Panc1 (cell line): ENCODE data around the gene CYP26B1. TPM values are rescaled to one million over a fixed set of nuclear protein-coding genes. Genes with fewer than 3 reads are reported as not detected.

Experiments used
- ATAC-seq: fragments of 200-7000 bp; cut with Tn5 transposase; 2 replicates; pipeline ENCODE4 v1.9.1; 2020; ENCODE audit warnings: mild to moderate bottlenecking, moderate library complexity
- BruUV-seq: library from RNA; stranded (reverse); fragments of 400-500 nt; replicated peaks from 2 replicates; lab custom pipeline; 2021; lab: Mats Ljungman, UMichigan
- CTCF ChIA-PET: fragments of 300-600 bp; sonication (Branson Sonifier 250); formaldehyde crosslinking; loops from one replicate; lab custom pipeline; 2022; ENCODE audit warnings: antibody characterized with exemption; lab: Charles Lee
- POLR2A ChIA-PET: fragments of 300-600 bp; sonication (Branson Sonifier 250); formaldehyde crosslinking; loops from one replicate; lab custom pipeline; 2022; ENCODE audit warnings: antibody characterized with exemption; lab: Charles Lee
- DNase-seq: peaks from one replicate; pipeline ENCODE4 v3.0.0-alpha.2; 2010; ENCODE audit warnings: low read depth, low spot score
- H3K27ac ChIP-seq: 2 replicates; pipeline ENCODE4 v1.5.1; 2011; ENCODE audit warnings: mild to moderate bottlenecking, low read length, inconsistent platforms
- H3K27me3 ChIP-seq: fragments of 200-500 bp; sonication (Bioruptor generic); 2 replicates; pipeline ENCODE4 v1.6.0; 2014; ENCODE audit warnings: low read length, inconsistent platforms; ENCODE audit not compliant: control insufficient read depth, insufficient read depth
- H3K36me3 ChIP-seq: fragments of 200-500 bp; sonication (Bioruptor generic); 2 replicates; pipeline ENCODE4 v1.5.1; 2014; ENCODE audit warnings: inconsistent platforms, mild to moderate bottlenecking, low read length, moderate library complexity; ENCODE audit not compliant: control insufficient read depth, insufficient read depth
- H3K4me1 ChIP-seq: 2 replicates; pipeline ENCODE4 v1.5.1; 2011; ENCODE audit warnings: inconsistent platforms, mild to moderate bottlenecking, low read length, moderate library complexity; ENCODE audit not compliant: control insufficient read depth, insufficient read depth
- H3K4me3 ChIP-seq, 2 experiments: 2 replicates each; pipeline ENCODE4 v1.5.1; 2011 to 2012; ENCODE audit warnings: low read depth in 2 of 2, low read length in 2 of 2, mild to moderate bottlenecking in 2 of 2, inconsistent platforms in 1 of 2, moderate library complexity in 1 of 2
- H3K9me3 ChIP-seq: fragments of 200-500 bp; sonication (Bioruptor generic); 2 replicates; pipeline ENCODE4 v1.5.1; 2014; ENCODE audit warnings: low read depth, mild to moderate bottlenecking, inconsistent platforms, low read length, moderate library complexity; ENCODE audit not compliant: control insufficient read depth, insufficient read depth
- CTCF ChIP-seq: fragments of 450-650 bp; IDR thresholded peaks from 2 replicates; pipeline ENCODE4 v1.5.1; 2017; ENCODE audit warnings: mild to moderate bottlenecking
- POLR2AphosphoS5 ChIP-seq: IDR thresholded peaks from 2 replicates; pipeline ENCODE4 v1.6.1; 2012; ENCODE audit warnings: mild to moderate bottlenecking, low read depth, low read length, moderate library complexity
- REST ChIP-seq, 2 experiments: IDR thresholded peaks; 2 replicates each; pipeline ENCODE4 v1.6.1; 2011 to 2012; ENCODE audit warnings: low read depth in 2 of 2, control low read depth in 1 of 2, low read length in 1 of 2, mild to moderate bottlenecking in 1 of 2, moderate library complexity in 1 of 2; ENCODE audit not compliant: insufficient read depth in 1 of 2
- SIN3A ChIP-seq: IDR thresholded peaks from 2 replicates; pipeline ENCODE4 v1.6.1; 2012; ENCODE audit warnings: low read depth, mild to moderate bottlenecking, low read length, moderate library complexity, borderline replicate concordance; ENCODE audit not compliant: insufficient read depth
- TCF7L2 ChIP-seq: IDR thresholded peaks from 2 replicates; pipeline ENCODE4 v1.6.1; 2011; ENCODE audit warnings: mild to moderate bottlenecking, low read depth, low read length, inconsistent platforms
- in situ Hi-C: cut with HindIII; loops from 2 replicates; pipeline ENCODE4 v1.10.0; 2016; ENCODE audit warnings: low sequenced_read_pairs, low pct_unique_long_range_greater_than_20kb
- intact Hi-C: fragments of 100-400 bp; cut with micrococcal nuclease; formaldehyde crosslinking; loops from one replicate; pipeline ENCODE4 v1.10.0; 2022; ENCODE audit not compliant: unreplicated experiment
- total RNA-seq: library from RNA; stranded (reverse); gene quantifications from one replicate; pipeline ENCODE4 v1.2.1, GENCODE V29; 2021; ENCODE audit not compliant: unreplicated experiment

The CYP26B1 gene
- total RNA-seq, 1 experiment from 2014 or later: 12.3 TPM

- ChIA-PET POLR2A (interaction anchor here (0.6 kb wide), 1 partner anchor 11 kb away, joined by 3 read pairs; no protein-coding TSS in a partner anchor), CTCF (no interaction called here)
- no peak for DNase-seq
- Histone ChIP-seq H3K27me3 (no peaks in the 10 kb centered on the region), H3K4me1 (peaks cover 7% of the 10 kb centered on the region), H3K36me3 (no peaks in the 10 kb centered on the region), H3K27ac (no peak overlapping the region), H3K4me3 (no peak overlapping the region), H3K9me3 (no peaks in the 10 kb centered on the region)
- ATAC-seq: no peak; the same call in 1 of the 2 replicates
- TF ChIP-seq POLR2AphosphoS5 (no peak), REST (IDR thresholded peaks at IDR 0.05; ENCODE audit: insufficient read depth in 1 of 2, low read depth in 2 of 2, low read length in 1 of 2) (no peak), SIN3A (no peak), TCF7L2 (no peak), CTCF (no peak)
- BruUV-seq: no TSS peak
- intact Hi-C loops: no loop called here
- in situ Hi-C loops: no loop called here
These were observed 10.6 kb downstream of the CYP26B1 start for GRCh38 chr2:72136933-72137497.

GRCh38 chr2:72136331-72136730, 11.3 kb downstream of the CYP26B1 start:
- in situ Hi-C loops (no loop called here), intact Hi-C loops (no loop called here)
- DNase-seq: no peak
- no peak for ATAC-seq
- TF ChIP-seq CTCF: no peak
- TF ChIP-seq TCF7L2: no peak
- TF ChIP-seq POLR2AphosphoS5: no peak
- no peak for TF ChIP-seq SIN3A
- no peak for TF ChIP-seq REST (IDR thresholded peaks at IDR 0.05; ENCODE audit: insufficient read depth in 1 of 2, low read depth in 2 of 2, low read length in 1 of 2)
- Histone ChIP-seq H3K27me3 (no peaks in the 10 kb centered on the region), H3K4me3 (no peak overlapping the region), H3K4me1 (peaks cover 7% of the 10 kb centered on the region), H3K27ac (no peak overlapping the region), H3K36me3 (no peaks in the 10 kb centered on the region), H3K9me3 (no peaks in the 10 kb centered on the region)
- BruUV-seq: no TSS peak
- ChIA-PET CTCF (no interaction called here), POLR2A (no interaction called here)
